ENCODE data around the gene KLF6. TPM values are rescaled to one million over a fixed set of nuclear protein-coding genes. Genes with fewer than 3 reads are reported as not detected.

Gene KLF6
- total RNA-seq, 4 donors from 2014 or later = 140 to 304 (median 291) TPM

- intact Hi-C loops (cut with DNase I; ENCODE audit: low total_unique reads) (no loop called here), in situ Hi-C loops (cut with MboI; ENCODE audit: low pct_ligation_motif_present in 1 of 4, low pct_unique_long_range_greater_than_20kb in 1 of 4, low sequenced_read_pairs in 3 of 4) (loop anchor here in 2 of 4 donors (25.0 kb wide), 3 partner anchors 247 to 872 kb away; no protein-coding TSS in a partner anchor)
- no peak overlapping the region for H3K27ac ChIP-seq
- no peaks in the 10 kb centered on the region for H3K27me3 ChIP-seq
- no peak overlapping the region for H3K4me3 ChIP-seq
- no peak for TF ChIP-seq EP300 (IDR thresholded peaks at IDR 0.05; ENCODE audit: low read depth)
- no peak for TF ChIP-seq POLR2AphosphoS5 (IDR thresholded peaks at IDR 0.05)
- no peak for TF ChIP-seq CTCF (IDR thresholded peaks at IDR 0.05)
- no peak for TF ChIP-seq POLR2A (IDR thresholded peaks at IDR 0.05)
- 94 to 100% methylated on average over 1 of the region's 1 CpG for WGBS, 2 donors (ENCODE audit: low coverage in 1 of 2)
- no peak for DNase-seq
- no peaks in the 10 kb centered on the region for H3K36me3 ChIP-seq
- peaks cover 3 to 8% of the 10 kb centered on the region in 2 donors for H3K9me3 ChIP-seq
- H3K4me1 ChIP-seq = peaks cover 0 to 11% (median 10%) of the 10 kb centered on the region in 4 donors
Measured at GRCh38 chr10:3790272-3790671, 5.3 kb upstream of the KLF6 start.

- no peaks in the 10 kb centered on the region for H3K36me3 ChIP-seq
- peaks cover 0 to 11% (median 10%) of the 10 kb centered on the region in 4 donors for H3K4me1 ChIP-seq
- no peak for TF ChIP-seq POLR2A (IDR thresholded peaks at IDR 0.05)
- TF ChIP-seq EP300 (IDR thresholded peaks at IDR 0.05; ENCODE audit: low read depth) = no peak
- no peaks in the 10 kb centered on the region for H3K27me3 ChIP-seq
- H3K9me3 ChIP-seq = peaks cover 3 to 8% of the 10 kb centered on the region in 2 donors
- intact Hi-C loops (cut with DNase I; ENCODE audit: low total_unique reads) (loop anchor here (10.0 kb wide), 2 partner anchors 145 to 875 kb away; no protein-coding TSS in a partner anchor), in situ Hi-C loops (cut with MboI; ENCODE audit: low pct_ligation_motif_present in 1 of 4, low pct_unique_long_range_greater_than_20kb in 1 of 4, low sequenced_read_pairs in 3 of 4) (loop anchor here in 3 of 4 donors (10.0 to 25.0 kb wide), 5 partner anchors 65 to 873 kb away; no protein-coding TSS in a partner anchor)
- no peak overlapping the region for H3K4me3 ChIP-seq
- 86 to 100% methylated on average over 2 of the region's 2 CpGs for WGBS, 2 donors (ENCODE audit: low coverage in 1 of 2)
- no peak overlapping the region for H3K27ac ChIP-seq
- no peak for DNase-seq
Measured at GRCh38 chr10:3789621-3790020, 4.6 kb upstream of the KLF6 start.

- H3K4me3 ChIP-seq = no peak overlapping the region
- WGBS, 2 donors (ENCODE audit: low coverage in 1 of 2) = 83 to 88% methylated on average over 9 of the region's 9 CpGs
- no peaks in the 10 kb centered on the region for H3K27me3 ChIP-seq
- peak overlapping the region in 1 of 4 donors; percentile 99 for H3K27ac ChIP-seq
- no peak for DNase-seq
- H3K36me3 ChIP-seq = no peaks in the 10 kb centered on the region
- H3K4me1 ChIP-seq = peaks cover 0 to 11% (median 10%) of the 10 kb centered on the region in 4 donors
- intact Hi-C loops (cut with DNase I; ENCODE audit: low total_unique reads) (loop anchor here (10.0 kb wide), 2 partner anchors 147 to 877 kb away; no protein-coding TSS in a partner anchor), in situ Hi-C loops (cut with MboI; ENCODE audit: low pct_ligation_motif_present in 1 of 4, low pct_unique_long_range_greater_than_20kb in 1 of 4, low sequenced_read_pairs in 3 of 4) (loop anchor here in 3 of 4 donors (10.0 to 25.0 kb wide), 5 partner anchors 67 to 874 kb away; no protein-coding TSS in a partner anchor)
- H3K9me3 ChIP-seq = peaks cover 3 to 5% of the 10 kb centered on the region in 2 donors
- TF ChIP-seq POLR2AphosphoS5 (IDR thresholded peaks at IDR 0.05) (peak in 1 of 3 donors; percentile 3), CTCF (IDR thresholded peaks at IDR 0.05) (no peak)
Measured at GRCh38 chr10:3787816-3788215, 2.8 kb upstream of the KLF6 start.

- Histone ChIP-seq H3K4me3 (no peak overlapping the region), H3K27ac (peak overlapping the region; percentile 99 to 100 (median 100)), H3K9me3 (peaks cover 3 to 5% of the 10 kb centered on the region in 2 donors), H3K27me3 (no peaks in the 10 kb centered on the region), H3K4me1 (peaks cover 0 to 11% (median 10%) of the 10 kb centered on the region in 4 donors), H3K36me3 (no peaks in the 10 kb centered on the region)
- TF ChIP-seq POLR2A (IDR thresholded peaks at IDR 0.05) (no peak), POLR2AphosphoS5 (IDR thresholded peaks at IDR 0.05) (no peak), EP300 (IDR thresholded peaks at IDR 0.05; ENCODE audit: low read depth) (no peak)
- 88 to 91% methylated on average over 3 of the region's 3 CpGs for WGBS, 2 donors (ENCODE audit: low coverage in 1 of 2)
- intact Hi-C loops (cut with DNase I; ENCODE audit: low total_unique reads) (loop anchor here (10.0 kb wide), 2 partner anchors 148 to 878 kb away; no protein-coding TSS in a partner anchor), in situ Hi-C loops (cut with MboI; ENCODE audit: low pct_ligation_motif_present in 1 of 4, low pct_unique_long_range_greater_than_20kb in 1 of 4, low sequenced_read_pairs in 3 of 4) (loop anchor here in 3 of 4 donors (10.0 to 25.0 kb wide), 5 partner anchors 68 to 875 kb away; no protein-coding TSS in a partner anchor)
- DNase-seq = no peak
Measured at GRCh38 chr10:3787016-3787400, 2.0 kb upstream of the KLF6 start.

GRCh38 chr10:3786295-3787015, 1.4 kb upstream of the KLF6 start:
- intact Hi-C loops (cut with DNase I; ENCODE audit: low total_unique reads) = loop anchor here (10.0 kb wide), 2 partner anchors 148 to 878 kb away; no protein-coding TSS in a partner anchor
- Histone ChIP-seq H3K4me3 (peak overlapping the region in 3 of 4 donors; percentile 70 to 97 (median 94)), H3K9me3 (peaks cover 3 to 5% of the 10 kb centered on the region in 2 donors), H3K4me1 (peaks cover 0 to 17% (median 15%) of the 10 kb centered on the region in 4 donors), H3K27me3 (no peaks in the 10 kb centered on the region), H3K36me3 (peaks cover 0 to 5% (median 2%) of the 10 kb centered on the region in 4 donors), H3K27ac (peak overlapping the region; percentile 99 to 100 (median 100))
- TF ChIP-seq EP300 (IDR thresholded peaks at IDR 0.05; ENCODE audit: low read depth) (no peak), POLR2AphosphoS5 (IDR thresholded peaks at IDR 0.05) (peak; percentile 16 to 43 (median 31)), CTCF (IDR thresholded peaks at IDR 0.05) (no peak), POLR2A (IDR thresholded peaks at IDR 0.05) (no peak)
- 73 to 87% methylated on average over 9 to 18 of the region's 18 CpGs for WGBS, 2 donors (ENCODE audit: low coverage in 1 of 2)
- in situ Hi-C loops (cut with MboI; ENCODE audit: low pct_ligation_motif_present in 1 of 4, low pct_unique_long_range_greater_than_20kb in 1 of 4, low sequenced_read_pairs in 3 of 4) = loop anchor here in 3 of 4 donors (10.0 to 25.0 kb wide), 5 partner anchors 68 to 876 kb away; no protein-coding TSS in a partner anchor
- DNase-seq = peak; percentile 51

Measured in transverse colon (tissue), 4 donors.